Measurements from ENCODE around the gene HDAC4.

HDAC4 gene

GRCh38 chr2:239375278-239376061 lies 25.4 kb downstream of the HDAC4 start:
- Histone ChIP-seq H2AFZ (ENCODE audit: low read length) (no peak overlapping the region), H3K9ac (ENCODE audit: low read length) (no peak overlapping the region), H4K20me1 (ENCODE audit: insufficient read depth, low read length) (no peaks in the 10 kb centered on the region), H3K4me2 (ENCODE audit: low read depth, low read length) (no peak overlapping the region), H3K9me2 (replicated peaks; ENCODE audit: insufficient read depth, low read length) (no peaks in the 10 kb centered on the region), H3F3A (ENCODE audit: insufficient read depth, low read length) (no peaks in the 10 kb centered on the region), H3K36me3 (replicated peaks; ENCODE audit: insufficient read depth, low read length) (no peaks in the 10 kb centered on the region), H3K27ac (ENCODE audit: low read length) (no peak overlapping the region), H3K27me3 (replicated peaks; ENCODE audit: insufficient read depth, low read length) (no peaks in the 10 kb centered on the region), H3K9me3 (replicated peaks; ENCODE audit: insufficient read depth, low read length) (no peaks in the 10 kb centered on the region), H3K4me1 (ENCODE audit: low read length) (no peaks in the 10 kb centered on the region), H3K79me2 (ENCODE audit: low read length) (no peaks in the 10 kb centered on the region; the same call in 1 of the 2 replicates), H3K4me3 (ENCODE audit: low read length) (no peak overlapping the region)
- DNase-seq = no peak
- TF ChIP-seq EZH2phosphoT487 (IDR thresholded peaks at IDR 0.05; ENCODE audit: low read length) (no peak), EZH2 (optimal IDR thresholded peaks at IDR 0.05; ENCODE audit: low read depth, low read length) (no peak), CTCF (IDR thresholded peaks at IDR 0.05; ENCODE audit: low read length) (no peak)

DNA sequence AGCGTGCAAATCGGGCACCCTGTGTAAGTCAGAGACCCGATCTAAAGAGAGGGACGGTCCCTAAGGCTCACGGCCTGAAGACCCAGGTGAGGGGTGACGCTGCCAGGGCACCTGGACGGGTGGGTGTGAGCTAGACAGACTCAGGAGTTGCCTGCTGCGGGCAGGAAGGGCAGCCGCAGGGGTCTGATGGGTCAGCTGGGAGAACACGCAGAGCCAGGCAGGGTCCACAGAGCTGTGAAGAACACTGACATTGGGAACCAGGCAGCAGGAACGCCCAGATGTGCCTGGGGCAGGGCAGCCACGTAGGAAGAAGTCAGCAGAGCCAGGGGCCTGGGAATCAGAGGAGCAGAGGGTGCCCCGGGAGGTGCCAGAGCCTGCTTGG lies 25.9 kb downstream of the HDAC4 start:
- Histone ChIP-seq H3K79me2 (ENCODE audit: low read length) (no peaks in the 10 kb centered on the region; the same call in 1 of the 2 replicates), H4K20me1 (ENCODE audit: insufficient read depth, low read length) (no peaks in the 10 kb centered on the region), H3K36me3 (replicated peaks; ENCODE audit: insufficient read depth, low read length) (no peaks in the 10 kb centered on the region), H3K4me2 (ENCODE audit: low read depth, low read length) (no peak overlapping the region), H3K9ac (ENCODE audit: low read length) (no peak overlapping the region), H3F3A (ENCODE audit: insufficient read depth, low read length) (no peaks in the 10 kb centered on the region), H3K9me3 (replicated peaks; ENCODE audit: insufficient read depth, low read length) (no peaks in the 10 kb centered on the region), H3K4me1 (ENCODE audit: low read length) (no peaks in the 10 kb centered on the region), H2AFZ (ENCODE audit: low read length) (no peak overlapping the region), H3K9me2 (replicated peaks; ENCODE audit: insufficient read depth, low read length) (no peaks in the 10 kb centered on the region), H3K4me3 (ENCODE audit: low read length) (no peak overlapping the region), H3K27ac (ENCODE audit: low read length) (no peak overlapping the region), H3K27me3 (replicated peaks; ENCODE audit: insufficient read depth, low read length) (no peaks in the 10 kb centered on the region)
- TF ChIP-seq EZH2phosphoT487 (IDR thresholded peaks at IDR 0.05; ENCODE audit: low read length) (no peak), EZH2 (optimal IDR thresholded peaks at IDR 0.05; ENCODE audit: low read depth, low read length) (no peak), CTCF (IDR thresholded peaks at IDR 0.05; ENCODE audit: low read length) (no peak)
- no peak for DNase-seq

DNA sequence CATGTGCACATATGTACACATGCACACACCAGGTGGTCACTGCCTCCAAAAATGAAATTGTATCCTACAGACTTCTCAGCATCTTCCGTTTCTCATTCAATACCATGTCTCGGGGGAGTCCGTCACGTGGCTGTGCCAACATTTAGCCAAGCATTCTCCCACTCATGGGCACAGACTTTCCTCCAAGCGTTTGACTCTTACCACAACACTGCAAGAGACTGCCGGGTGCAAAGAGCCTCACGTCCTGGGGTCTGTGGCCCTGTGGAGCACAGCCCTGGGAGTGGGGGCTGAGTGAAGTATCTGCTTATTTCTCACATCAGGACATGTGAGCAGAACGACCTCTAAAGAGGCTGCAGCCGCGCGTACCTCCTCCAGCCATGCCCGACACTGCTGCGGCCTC lies 28.0 kb downstream of the HDAC4 start:
- Histone ChIP-seq H3K79me2 (ENCODE audit: low read length) (no peaks in the 10 kb centered on the region; the same call in 1 of the 2 replicates), H3K36me3 (replicated peaks; ENCODE audit: insufficient read depth, low read length) (no peaks in the 10 kb centered on the region), H3K4me2 (ENCODE audit: low read depth, low read length) (no peak overlapping the region), H3K27ac (ENCODE audit: low read length) (no peak overlapping the region), H3K9ac (ENCODE audit: low read length) (no peak overlapping the region), H2AFZ (ENCODE audit: low read length) (no peak overlapping the region), H4K20me1 (ENCODE audit: insufficient read depth, low read length) (no peaks in the 10 kb centered on the region), H3K27me3 (replicated peaks; ENCODE audit: insufficient read depth, low read length) (no peaks in the 10 kb centered on the region), H3K9me2 (replicated peaks; ENCODE audit: insufficient read depth, low read length) (no peaks in the 10 kb centered on the region), H3K9me3 (replicated peaks; ENCODE audit: insufficient read depth, low read length) (no peaks in the 10 kb centered on the region), H3K4me1 (ENCODE audit: low read length) (no peaks in the 10 kb centered on the region), H3K4me3 (ENCODE audit: low read length) (no peak overlapping the region), H3F3A (ENCODE audit: insufficient read depth, low read length) (no peaks in the 10 kb centered on the region)
- no peak for DNase-seq
- no peak for TF ChIP-seq EZH2phosphoT487 (IDR thresholded peaks at IDR 0.05; ENCODE audit: low read length)
- no peak for TF ChIP-seq EZH2 (optimal IDR thresholded peaks at IDR 0.05; ENCODE audit: low read depth, low read length)
- no peak for TF ChIP-seq CTCF (IDR thresholded peaks at IDR 0.05; ENCODE audit: low read length)
